ENCODE measurements around the gene PROSER3. TPM values are rescaled to one million over a fixed set of nuclear protein-coding genes. Genes with fewer than 3 reads are reported as not detected.

PROSER3 gene
- polyA plus RNA-seq, 1 donor (not counting 4 experiments of a cell fraction or from before 2014, with no cell fraction given): 5.5 TPM

GRCh38 chr19:35786299-35787160, 28.6 kb downstream of the PROSER3 start:
- H3K9me1 ChIP-seq (ENCODE audit: control insufficient read depth, extremely low read depth, insufficient read depth, low read length): no peaks in the 10 kb centered on the region
- FAIRE-seq (no peak), DNase-seq (ENCODE audit: low read depth, low spot score) (no peak)
- H3K36me3 ChIP-seq (ENCODE audit: control insufficient read depth in 2 of 2, extremely low read depth in 1 of 2, insufficient read depth in 2 of 2, low read length in 2 of 2): no peaks in the 10 kb centered on the region
- TF ChIP-seq CTCF (optimal IDR thresholded peaks at IDR 0.05 in 1 of 3, IDR thresholded peaks at IDR 0.05 in 1 of 3, conservative IDR thresholded peaks at IDR 0.05 in 1 of 3; ENCODE audit: extremely low read depth in 1 of 3, insufficient read depth in 2 of 3, low read length in 3 of 3) (no peak), EZH2 (IDR thresholded peaks at IDR 0.05; ENCODE audit: low read length) (no peak)
- dilution Hi-C loops (cut with MboI; ENCODE audit: extremely low pct_ligation_motif_present, low sequenced_read_pairs): no loop called here
- no peaks in the 10 kb centered on the region for H3K9me3 ChIP-seq (ENCODE audit: control insufficient read depth, low read depth, low read length)
- H4K20me1 ChIP-seq (ENCODE audit: control insufficient read depth, extremely low read depth, insufficient read depth, low read length): peaks cover 2% of the 10 kb centered on the region
- H2AFZ ChIP-seq (ENCODE audit: control insufficient read depth, low read length): no peak overlapping the region
- no peak overlapping the region for H3K4me3 ChIP-seq (ENCODE audit: control insufficient read depth in 2 of 3, extremely low read depth in 1 of 3, insufficient read depth in 2 of 3, low read depth in 1 of 3, low read length in 3 of 3)
- no peaks in the 10 kb centered on the region for H3K27me3 ChIP-seq (ENCODE audit: control insufficient read depth, extremely low read depth, insufficient read depth, low read length)
- no peak overlapping the region for H3K27ac ChIP-seq (ENCODE audit: control insufficient read depth, insufficient read depth, low read length)
- H3K4me2 ChIP-seq (ENCODE audit: control insufficient read depth, extremely low read depth, insufficient read depth, low read depth, low read length): no peak overlapping the region
- no peaks in the 10 kb centered on the region for H3K79me2 ChIP-seq (ENCODE audit: control insufficient read depth, insufficient read depth, low read length)
- H3K9ac ChIP-seq (ENCODE audit: control insufficient read depth, extremely low read depth, insufficient read depth, low read length): no peak overlapping the region
- no peaks in the 10 kb centered on the region for H3K4me1 ChIP-seq (ENCODE audit: control insufficient read depth, extremely low read depth, insufficient read depth, low read length)

- DNase-seq (ENCODE audit: low read depth, low spot score): no peak
- H3K9me1 ChIP-seq (ENCODE audit: control insufficient read depth, extremely low read depth, insufficient read depth, low read length): no peaks in the 10 kb centered on the region
- peaks cover 2% of the 10 kb centered on the region for H4K20me1 ChIP-seq (ENCODE audit: control insufficient read depth, extremely low read depth, insufficient read depth, low read length)
- H3K9ac ChIP-seq (ENCODE audit: control insufficient read depth, extremely low read depth, insufficient read depth, low read length): no peak overlapping the region
- H3K4me2 ChIP-seq (ENCODE audit: control insufficient read depth, extremely low read depth, insufficient read depth, low read depth, low read length): no peak overlapping the region
- no peak overlapping the region for H3K4me3 ChIP-seq (ENCODE audit: control insufficient read depth in 2 of 3, extremely low read depth in 1 of 3, insufficient read depth in 2 of 3, low read depth in 1 of 3, low read length in 3 of 3)
- FAIRE-seq: no peak
- TF ChIP-seq EZH2 (IDR thresholded peaks at IDR 0.05; ENCODE audit: low read length) (no peak), CTCF (optimal IDR thresholded peaks at IDR 0.05 in 1 of 3, IDR thresholded peaks at IDR 0.05 in 1 of 3, conservative IDR thresholded peaks at IDR 0.05 in 1 of 3; ENCODE audit: extremely low read depth in 1 of 3, insufficient read depth in 2 of 3, low read length in 3 of 3) (no peak)
- H3K27ac ChIP-seq (ENCODE audit: control insufficient read depth, insufficient read depth, low read length): no peak overlapping the region
- H3K79me2 ChIP-seq (ENCODE audit: control insufficient read depth, insufficient read depth, low read length): no peaks in the 10 kb centered on the region
- no peaks in the 10 kb centered on the region for H3K27me3 ChIP-seq (ENCODE audit: control insufficient read depth, extremely low read depth, insufficient read depth, low read length)
- no peaks in the 10 kb centered on the region for H3K4me1 ChIP-seq (ENCODE audit: control insufficient read depth, extremely low read depth, insufficient read depth, low read length)
- dilution Hi-C loops (cut with MboI; ENCODE audit: extremely low pct_ligation_motif_present, low sequenced_read_pairs): no loop called here
- H3K9me3 ChIP-seq (ENCODE audit: control insufficient read depth, low read depth, low read length): no peaks in the 10 kb centered on the region
- no peaks in the 10 kb centered on the region for H3K36me3 ChIP-seq (ENCODE audit: control insufficient read depth in 2 of 2, extremely low read depth in 1 of 2, insufficient read depth in 2 of 2, low read length in 2 of 2)
- H2AFZ ChIP-seq (ENCODE audit: control insufficient read depth, low read length): no peak overlapping the region
Observed at GRCh38 chr19:35787227-35787799, 29.3 kb downstream of the PROSER3 start.

Measured in keratinocyte (primary cell).